ENCODE results near the gene CEACAM19.
"Not testable (repeated sequence)": the region's sequence is repeated elsewhere in the genome, so short reads cannot be mapped to it uniquely, and the experiment has no call there.

Gene CEACAM19

DNA sequence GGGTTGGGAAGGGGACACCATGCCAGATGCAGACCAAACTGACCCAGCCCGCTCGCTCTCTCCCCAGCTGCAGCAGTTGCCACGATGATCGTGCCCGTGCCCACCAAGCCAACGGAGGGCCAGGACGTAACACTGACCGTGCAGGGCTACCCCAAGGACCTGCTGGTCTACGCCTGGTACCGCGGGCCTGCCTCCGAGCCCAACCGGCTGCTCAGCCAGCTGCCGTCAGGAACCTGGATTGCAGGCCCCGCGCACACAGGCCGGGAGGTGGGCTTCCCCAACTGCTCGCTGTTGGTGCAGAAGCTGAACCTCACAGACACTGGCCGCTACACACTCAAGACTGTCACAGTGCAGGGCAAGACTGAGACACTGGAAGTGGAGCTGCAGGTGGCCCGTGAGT, 36.5 kb downstream of the CEACAM19 start:
- no peak for DNase-seq (ENCODE audit: low read depth)
- TF ChIP-seq, protein P1, sequence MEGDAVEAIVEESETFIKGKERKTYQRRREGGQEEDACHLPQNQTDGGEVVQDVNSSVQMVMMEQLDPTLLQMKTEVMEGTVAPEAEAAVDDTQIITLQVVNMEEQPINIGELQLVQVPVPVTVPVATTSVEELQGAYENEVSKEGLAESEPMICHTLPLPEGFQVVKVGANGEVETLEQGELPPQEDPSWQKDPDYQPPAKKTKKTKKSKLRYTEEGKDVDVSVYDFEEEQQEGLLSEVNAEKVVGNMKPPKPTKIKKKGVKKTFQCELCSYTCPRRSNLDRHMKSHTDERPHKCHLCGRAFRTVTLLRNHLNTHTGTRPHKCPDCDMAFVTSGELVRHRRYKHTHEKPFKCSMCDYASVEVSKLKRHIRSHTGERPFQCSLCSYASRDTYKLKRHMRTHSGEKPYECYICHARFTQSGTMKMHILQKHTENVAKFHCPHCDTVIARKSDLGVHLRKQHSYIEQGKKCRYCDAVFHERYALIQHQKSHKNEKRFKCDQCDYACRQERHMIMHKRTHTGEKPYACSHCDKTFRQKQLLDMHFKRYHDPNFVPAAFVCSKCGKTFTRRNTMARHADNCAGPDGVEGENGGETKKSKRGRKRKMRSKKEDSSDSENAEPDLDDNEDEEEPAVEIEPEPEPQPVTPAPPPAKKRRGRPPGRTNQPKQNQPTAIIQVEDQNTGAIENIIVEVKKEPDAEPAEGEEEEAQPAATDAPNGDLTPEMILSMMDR (conservative IDR thresholded peaks at IDR 0.05; ENCODE audit: control insufficient read depth, insufficient read depth, low read depth, low read length): no peak

DNA sequence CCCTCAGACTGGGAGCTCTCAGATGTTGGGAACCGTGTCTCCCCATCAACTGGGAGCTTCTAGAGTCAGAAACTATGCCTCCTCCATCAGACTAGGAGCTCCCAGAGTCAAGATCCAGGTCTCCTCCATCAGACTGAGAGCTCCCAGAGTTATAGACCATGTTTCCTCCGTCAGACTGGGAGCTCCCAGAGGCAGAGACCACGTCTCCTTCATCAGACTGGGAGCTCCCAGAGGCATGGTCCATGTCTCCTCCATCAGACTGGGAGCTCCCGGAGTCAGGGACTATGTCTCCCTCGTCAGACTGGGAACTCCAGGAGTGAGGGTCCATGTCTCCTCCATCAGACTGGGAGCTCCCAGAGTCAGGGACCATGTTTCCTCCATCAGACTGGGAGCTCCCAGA, 37.7 kb downstream of the CEACAM19 start:
- no peak overlapping the region for H3K4me3 ChIP-seq (ENCODE audit: control insufficient read depth, low read depth, low read length)
- DNase-seq (ENCODE audit: low read depth): no peak
- TF ChIP-seq, protein P1 (conservative IDR thresholded peaks at IDR 0.05; ENCODE audit: control insufficient read depth, insufficient read depth, low read depth, low read length): no peak

More for the DNA sequence above, 36.5 kb downstream of the CEACAM19 start:
- no peak overlapping the region for H3K4me3 ChIP-seq (ENCODE audit: control insufficient read depth, low read depth, low read length)

DNA sequence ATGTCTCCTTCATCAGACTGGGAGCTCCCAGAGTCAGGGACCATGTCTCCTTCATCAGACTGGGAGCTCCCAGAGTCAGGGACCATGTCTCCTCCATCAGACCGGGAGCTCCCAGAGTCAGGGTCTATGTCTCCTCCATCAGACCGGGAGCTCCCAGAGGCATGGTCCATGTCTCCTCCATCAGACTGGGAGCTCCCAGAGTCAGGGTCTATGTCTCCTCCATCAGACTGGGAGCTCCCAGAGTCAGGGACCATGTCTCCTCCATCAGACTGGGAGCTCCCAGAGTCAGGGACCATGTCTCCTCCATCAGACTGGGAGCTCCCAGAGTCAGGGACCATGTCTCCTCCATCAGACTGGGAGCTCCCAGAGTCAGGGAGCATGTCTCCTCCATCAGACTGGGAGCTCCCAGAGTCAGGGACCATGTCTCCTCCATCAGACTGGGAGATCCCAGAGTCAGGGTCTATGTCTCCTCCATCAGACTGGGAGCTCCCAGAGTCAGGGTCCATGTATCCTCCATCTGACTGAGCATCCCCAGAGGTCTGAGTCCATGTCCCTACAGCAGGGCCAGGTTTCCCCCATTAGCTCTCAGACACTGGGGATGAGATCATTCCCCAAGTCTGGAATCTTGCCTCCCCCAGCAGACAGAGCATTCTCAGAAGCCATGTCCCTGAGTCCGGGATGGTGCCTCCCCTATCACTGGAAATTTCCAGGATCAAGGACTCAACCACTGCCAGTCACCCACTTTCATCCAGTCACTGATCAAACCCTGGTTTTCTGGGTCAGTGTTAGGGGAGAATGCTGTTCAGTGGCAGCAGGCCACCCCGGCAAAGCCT, 38.4 kb downstream of the CEACAM19 start:
- H3K4me3 ChIP-seq (ENCODE audit: control insufficient read depth, low read depth, low read length); DNase-seq (ENCODE audit: low read depth): not testable (repeated sequence)

DNA sequence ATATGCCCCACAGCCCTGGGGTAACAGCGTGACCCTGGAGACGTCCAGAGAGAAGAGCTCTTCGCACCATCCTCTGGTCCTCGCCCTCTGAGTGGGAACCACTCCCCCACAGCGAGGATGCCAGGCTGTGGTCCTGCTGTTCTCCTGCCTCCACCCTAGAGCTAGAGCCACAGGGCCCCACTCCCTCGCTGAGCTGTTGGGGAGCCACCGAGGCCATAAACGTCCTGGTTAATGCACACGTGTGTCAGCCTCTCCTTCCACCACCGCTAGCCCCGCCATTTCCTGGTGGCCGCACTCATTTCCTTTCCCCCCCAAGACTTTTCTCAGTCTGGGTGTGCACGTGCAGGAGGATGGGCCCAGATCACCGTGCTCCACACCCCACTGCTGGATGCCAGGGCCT, 39.2 kb downstream of the CEACAM19 start:
- no peak overlapping the region for H3K4me3 ChIP-seq (ENCODE audit: control insufficient read depth, low read depth, low read length)
- no peak for DNase-seq (ENCODE audit: low read depth)
- TF ChIP-seq, protein P1 (conservative IDR thresholded peaks at IDR 0.05; ENCODE audit: control insufficient read depth, insufficient read depth, low read depth, low read length): no peak

DNA sequence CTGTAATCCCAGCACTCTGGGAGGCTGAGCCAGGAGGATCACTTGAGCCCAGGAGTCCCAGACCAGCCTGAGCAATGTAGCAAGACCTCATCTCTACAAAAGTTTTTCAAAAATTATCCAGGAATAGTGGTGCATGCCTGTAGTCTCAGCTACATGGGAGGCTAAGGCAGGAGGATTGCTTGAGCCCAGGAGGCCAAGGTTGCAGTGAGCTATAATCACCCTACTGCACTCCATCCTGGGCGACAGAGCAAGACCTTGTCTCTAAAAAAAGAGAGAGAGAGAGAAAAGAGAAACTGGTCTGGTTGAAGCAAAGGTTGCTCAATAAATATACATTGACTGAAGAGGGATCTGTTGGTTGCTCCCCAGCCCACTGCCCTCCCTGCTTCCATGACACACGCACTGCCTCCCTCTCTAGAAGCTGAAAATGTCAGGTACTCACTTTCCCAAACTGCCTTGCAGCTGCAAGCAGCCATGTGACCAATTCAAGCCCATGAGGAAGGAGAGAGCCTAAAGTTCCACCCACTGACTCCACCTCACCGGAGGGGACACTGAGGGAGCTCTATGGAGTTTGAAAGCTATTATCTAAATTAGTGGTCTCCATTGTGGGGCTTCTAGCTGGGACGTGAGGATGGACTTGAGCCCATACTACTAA, 41.7 kb downstream of the CEACAM19 start:
- H3K4me3 ChIP-seq (ENCODE audit: control insufficient read depth, low read depth, low read length): no peak overlapping the region
- TF ChIP-seq, protein P1 (conservative IDR thresholded peaks at IDR 0.05; ENCODE audit: control insufficient read depth, insufficient read depth, low read depth, low read length): no peak
- peak; percentile 15 for DNase-seq (ENCODE audit: low read depth)

DNA sequence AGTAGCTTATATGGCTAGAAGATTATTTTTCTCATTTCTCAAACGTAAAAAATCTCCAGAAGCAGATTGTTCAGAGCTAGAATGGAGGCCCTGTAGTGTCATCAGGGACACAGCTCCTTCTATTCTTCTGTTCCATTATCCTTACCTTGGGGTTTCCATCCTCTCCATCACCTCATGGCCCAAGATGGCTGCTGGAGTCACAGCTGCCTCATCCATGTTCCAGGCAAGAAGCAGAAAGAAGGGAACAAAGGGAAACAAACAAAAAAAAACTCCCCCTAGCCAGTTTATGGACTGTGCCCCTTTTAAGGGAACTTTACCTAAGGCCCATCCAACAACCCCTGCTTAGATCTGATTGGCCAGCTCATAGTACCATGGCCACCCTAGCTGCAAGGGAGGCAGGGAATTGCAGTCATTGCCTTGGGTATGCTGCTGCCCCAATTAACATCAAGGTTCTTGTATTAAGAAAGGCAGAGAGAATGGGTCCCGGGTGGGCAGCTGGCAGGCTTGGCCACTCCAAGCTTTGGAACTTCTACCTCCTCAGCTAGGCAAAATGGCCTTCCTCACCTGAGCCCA, 43.4 kb downstream of the CEACAM19 start:
- DNase-seq (ENCODE audit: low read depth): no peak
- H3K4me3 ChIP-seq (ENCODE audit: control insufficient read depth, low read depth, low read length): no peak overlapping the region
- TF ChIP-seq, protein P1 (conservative IDR thresholded peaks at IDR 0.05; ENCODE audit: control insufficient read depth, insufficient read depth, low read depth, low read length): no peak

DNA sequence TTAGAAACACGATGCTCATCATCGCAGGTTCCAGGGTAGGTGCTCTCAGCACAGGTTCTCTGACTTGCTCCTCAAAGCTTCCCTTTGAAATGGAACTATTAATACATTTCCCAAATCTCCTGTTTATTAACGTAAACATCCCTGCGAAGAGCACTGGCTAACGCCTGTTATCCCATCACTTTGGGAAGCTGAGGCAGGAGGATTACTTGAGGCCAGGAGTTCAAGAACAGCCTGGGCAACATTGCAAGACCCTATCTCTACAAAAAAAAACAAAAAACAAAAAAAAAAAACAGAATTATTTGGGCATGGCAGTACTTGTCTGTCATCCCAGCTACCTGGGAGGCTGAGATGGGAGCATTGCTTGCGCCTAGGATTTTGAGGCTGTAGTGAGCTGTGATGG, 46.3 kb downstream of the CEACAM19 start:
- no peak for DNase-seq (ENCODE audit: low read depth)
- TF ChIP-seq, protein P1 (conservative IDR thresholded peaks at IDR 0.05; ENCODE audit: control insufficient read depth, insufficient read depth, low read depth, low read length): no peak
- no peak overlapping the region for H3K4me3 ChIP-seq (ENCODE audit: control insufficient read depth, low read depth, low read length)
